ENCODE data around the gene GOLIM4. TPM values are rescaled to one million over a fixed set of nuclear protein-coding genes. Genes with fewer than 3 reads are reported as not detected.

GOLIM4 gene
- total RNA-seq, 1 donor from 2014 or later: 31.0 TPM

DNA sequence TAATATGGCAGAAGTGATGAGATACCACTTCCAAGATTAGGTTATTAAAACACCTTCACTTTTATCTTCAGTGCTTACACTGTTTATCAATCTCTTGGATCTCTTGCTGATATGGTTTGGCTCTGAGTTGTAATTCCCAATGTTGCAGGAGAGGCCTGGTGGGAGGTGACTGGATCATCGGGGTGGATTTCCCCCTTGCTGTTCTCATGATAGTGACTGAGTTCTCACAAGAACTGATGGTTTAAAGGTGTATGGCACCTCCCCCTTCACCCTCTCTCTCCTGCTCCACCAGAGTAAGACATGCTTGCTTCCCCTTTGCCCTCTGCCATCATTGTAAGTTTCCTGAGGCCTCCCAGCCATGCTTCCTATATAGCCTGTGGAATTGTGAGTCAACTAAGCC, 11.8 kb downstream of the GOLIM4 start:
- TF ChIP-seq, protein P1, sequence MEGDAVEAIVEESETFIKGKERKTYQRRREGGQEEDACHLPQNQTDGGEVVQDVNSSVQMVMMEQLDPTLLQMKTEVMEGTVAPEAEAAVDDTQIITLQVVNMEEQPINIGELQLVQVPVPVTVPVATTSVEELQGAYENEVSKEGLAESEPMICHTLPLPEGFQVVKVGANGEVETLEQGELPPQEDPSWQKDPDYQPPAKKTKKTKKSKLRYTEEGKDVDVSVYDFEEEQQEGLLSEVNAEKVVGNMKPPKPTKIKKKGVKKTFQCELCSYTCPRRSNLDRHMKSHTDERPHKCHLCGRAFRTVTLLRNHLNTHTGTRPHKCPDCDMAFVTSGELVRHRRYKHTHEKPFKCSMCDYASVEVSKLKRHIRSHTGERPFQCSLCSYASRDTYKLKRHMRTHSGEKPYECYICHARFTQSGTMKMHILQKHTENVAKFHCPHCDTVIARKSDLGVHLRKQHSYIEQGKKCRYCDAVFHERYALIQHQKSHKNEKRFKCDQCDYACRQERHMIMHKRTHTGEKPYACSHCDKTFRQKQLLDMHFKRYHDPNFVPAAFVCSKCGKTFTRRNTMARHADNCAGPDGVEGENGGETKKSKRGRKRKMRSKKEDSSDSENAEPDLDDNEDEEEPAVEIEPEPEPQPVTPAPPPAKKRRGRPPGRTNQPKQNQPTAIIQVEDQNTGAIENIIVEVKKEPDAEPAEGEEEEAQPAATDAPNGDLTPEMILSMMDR (conservative IDR thresholded peaks at IDR 0.05; ENCODE audit: low read depth, low read length): no peak
- no peak for DNase-seq (ENCODE audit: low read depth)
- no peak overlapping the region for H3K4me3 ChIP-seq (ENCODE audit: low read depth, low read length)

DNA sequence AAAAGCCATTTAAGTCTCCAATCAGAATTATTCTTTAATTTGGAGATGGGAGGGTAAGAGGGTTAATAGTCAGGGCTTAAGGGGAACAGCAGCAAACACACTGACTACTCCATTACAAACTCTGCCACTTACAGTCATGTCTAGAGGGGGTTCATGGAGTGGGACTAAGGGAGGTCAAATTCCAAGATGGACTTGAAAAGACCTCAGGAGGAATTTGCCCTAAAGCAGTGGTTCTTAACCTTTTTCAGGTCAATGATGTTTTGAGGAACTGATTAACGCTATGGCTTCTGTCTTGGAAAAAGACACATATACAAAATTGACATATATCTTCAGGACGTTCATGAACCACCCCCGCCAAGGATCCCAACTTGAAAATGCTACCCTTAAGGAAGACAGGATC, 13.9 kb downstream of the GOLIM4 start:
- TF ChIP-seq, protein P1 (conservative IDR thresholded peaks at IDR 0.05; ENCODE audit: low read depth, low read length): no peak
- no peak overlapping the region for H3K4me3 ChIP-seq (ENCODE audit: low read depth, low read length)
- DNase-seq (ENCODE audit: low read depth): no peak

DNA sequence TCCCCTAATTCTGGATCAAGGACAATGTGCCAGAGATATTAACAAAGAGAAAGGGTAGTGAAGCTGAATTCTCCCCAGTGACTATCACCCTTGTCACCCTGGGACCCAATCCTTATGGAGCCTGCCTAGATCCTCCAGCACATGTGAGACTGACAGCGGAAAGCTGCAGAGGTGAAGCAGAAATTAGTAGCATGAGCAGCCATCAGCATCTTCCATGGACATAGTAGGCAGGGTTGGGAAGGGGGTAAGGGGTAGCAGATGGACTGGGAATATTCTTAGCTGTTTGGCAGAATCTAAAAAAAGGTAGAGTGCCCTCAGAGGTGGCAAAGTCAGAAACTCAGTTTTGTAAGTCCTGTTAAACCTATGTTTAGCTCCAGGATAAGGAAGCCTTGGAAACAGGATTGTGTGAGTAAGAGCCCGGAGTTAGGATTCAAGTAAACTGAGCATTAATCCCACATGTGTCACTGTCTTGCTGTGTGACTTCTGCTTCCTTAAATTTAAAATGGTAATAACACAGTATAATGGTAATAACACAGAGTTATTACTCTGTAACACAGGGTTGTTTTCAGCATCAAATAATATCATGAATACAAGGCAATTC, 14.5 kb downstream of the GOLIM4 start:
- DNase-seq (ENCODE audit: low read depth): no peak
- TF ChIP-seq, protein P1 (conservative IDR thresholded peaks at IDR 0.05; ENCODE audit: low read depth, low read length): no peak
- no peak overlapping the region for H3K4me3 ChIP-seq (ENCODE audit: low read depth, low read length)

DNA sequence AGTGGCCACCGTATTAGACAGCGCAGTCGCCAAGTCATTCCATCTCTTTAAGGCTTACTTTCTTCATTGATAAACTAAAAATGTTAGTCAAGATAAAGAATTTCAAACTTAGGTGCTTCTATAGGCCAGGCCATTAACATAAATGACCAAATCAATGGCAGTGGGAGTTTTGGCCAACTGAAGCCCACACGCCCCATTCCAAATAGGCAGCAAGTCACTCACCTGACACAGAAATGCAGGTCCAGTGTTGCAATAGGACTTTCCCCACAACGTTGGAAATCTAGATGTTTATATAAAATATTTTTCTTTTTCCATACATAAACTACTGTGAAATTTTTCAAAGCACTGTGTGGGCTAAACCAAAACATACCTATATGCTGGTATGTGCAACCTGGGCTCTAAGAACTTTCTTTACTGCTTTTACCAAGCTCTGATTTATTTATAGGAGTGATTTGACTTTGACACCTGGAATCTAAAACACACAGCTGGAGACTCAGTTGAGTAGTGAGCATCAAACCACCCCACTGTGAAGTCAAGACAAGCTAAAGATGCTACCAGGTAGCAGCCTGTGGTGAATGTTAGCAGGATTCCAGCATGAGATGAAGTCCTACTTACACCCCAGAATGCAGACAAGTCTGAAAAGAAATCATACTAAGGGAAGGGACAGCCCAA, 15.1 kb downstream of the GOLIM4 start:
- TF ChIP-seq, protein P1 (conservative IDR thresholded peaks at IDR 0.05; ENCODE audit: low read depth, low read length): no peak
- no peak for DNase-seq (ENCODE audit: low read depth)
- no peak overlapping the region for H3K4me3 ChIP-seq (ENCODE audit: low read depth, low read length)

DNA sequence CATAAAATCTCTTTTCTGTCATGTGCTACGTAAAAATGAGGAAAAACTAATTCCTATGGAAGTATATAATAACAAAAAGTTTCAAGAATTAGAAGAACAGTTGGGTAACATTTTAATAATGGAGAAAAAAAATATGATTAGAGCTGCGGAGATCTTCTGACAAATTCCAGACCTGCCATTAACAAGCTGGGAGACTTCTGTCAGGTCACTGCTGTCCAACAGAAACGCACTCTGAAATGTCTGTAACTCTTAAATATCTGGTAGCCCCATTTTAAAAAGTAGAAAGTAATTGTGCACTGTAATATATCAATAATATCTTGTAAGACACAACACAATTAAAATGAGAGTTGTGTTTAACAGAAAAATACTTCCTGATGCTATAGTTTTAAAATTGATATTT, 15.7 kb downstream of the GOLIM4 start:
- DNase-seq (ENCODE audit: low read depth): no peak
- TF ChIP-seq, protein P1 (conservative IDR thresholded peaks at IDR 0.05; ENCODE audit: low read depth, low read length): no peak
- no peak overlapping the region for H3K4me3 ChIP-seq (ENCODE audit: low read depth, low read length)

DNA sequence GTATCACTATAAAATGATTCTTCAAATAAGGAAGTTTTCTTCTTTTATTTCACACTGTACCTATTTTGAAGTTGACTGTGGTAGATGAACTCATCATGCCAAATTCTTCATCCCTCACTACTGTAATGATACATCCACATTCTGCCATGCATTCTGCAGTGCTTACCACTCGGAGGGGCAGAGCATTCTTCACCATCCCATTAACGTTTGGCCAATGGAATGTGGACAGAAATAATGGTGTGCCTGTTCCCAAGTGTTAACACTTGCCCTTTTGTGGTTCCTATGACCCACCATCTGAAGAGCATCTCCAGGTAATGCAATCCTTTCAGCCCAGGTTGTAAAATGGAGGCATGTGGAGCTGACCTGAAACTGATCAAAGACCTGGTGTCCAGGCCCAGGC, 18.6 kb downstream of the GOLIM4 start:
- TF ChIP-seq, protein P1 (conservative IDR thresholded peaks at IDR 0.05; ENCODE audit: low read depth, low read length): no peak
- H3K4me3 ChIP-seq (ENCODE audit: low read depth, low read length): no peak overlapping the region
- no peak for DNase-seq (ENCODE audit: low read depth)
